Common myeloid progenitor, CD34-positive (primary cell): ENCODE measurements around the gene TBRG1.

ENCODE experiments used
- CTCF ChIA-PET: fragments of 350-600 bp; sonication (Branson Sonifier 250); formaldehyde crosslinking; loops from one replicate; lab custom pipeline; 2021; ENCODE audit warnings: antibody characterized with exemption; lab: Charles Lee
- POLR2A ChIA-PET: fragments of 350-600 bp; sonication (Branson Sonifier 250); formaldehyde crosslinking; loops from one replicate; lab custom pipeline; 2021; ENCODE audit warnings: antibody characterized with exemption; lab: Charles Lee
- DNase-seq, 3 donors: peaks; one replicate each; pipeline versions ENCODE4 v3.0.0 to v3.0.0-alpha.2; 2013
- H3K27ac ChIP-seq, 2 experiments: 1 replicate in 1 of 2; 2 replicates in 1 of 2; pipeline ENCODE4 v1.7.0; 2013; ENCODE audit warnings: inconsistent platforms in 2 of 2, low read length in 2 of 2, mild to moderate bottlenecking in 2 of 2, low read depth in 1 of 2, moderate library complexity in 1 of 2; ENCODE audit not compliant: severe bottlenecking in 2 of 2, insufficient read depth in 1 of 2, poor library complexity in 1 of 2
- H3K27me3 ChIP-seq, 5 experiments: replicated peaks in 2 of 5; 1 replicate in 3 of 5; 2 replicates in 2 of 5; pipeline versions ENCODE4 v1.6.1 to v1.7.0; 2013; ENCODE audit warnings: low read length in 4 of 5, mild to moderate bottlenecking in 2 of 5, moderate library complexity in 2 of 5, inconsistent platforms in 1 of 5; ENCODE audit not compliant: insufficient read depth in 5 of 5, control insufficient read depth in 4 of 5
- H3K36me3 ChIP-seq, 4 experiments: 1 replicate in 2 of 4; 2 replicates in 2 of 4; pipeline versions ENCODE4 v1.6.1 to v1.7.0; 2013; ENCODE audit warnings: low read length in 3 of 4, control low read depth in 1 of 4, mild to moderate bottlenecking in 1 of 4; ENCODE audit not compliant: control insufficient read depth in 4 of 4, insufficient read depth in 4 of 4
- H3K4me1 ChIP-seq, 4 experiments: 1 replicate in 3 of 4; 2 replicates in 1 of 4; pipeline versions ENCODE4 v1.6.1 to v1.7.1; 2013; ENCODE audit warnings: low read length in 3 of 4, mild to moderate bottlenecking in 3 of 4, control low read depth in 1 of 4, inconsistent platforms in 1 of 4, moderate library complexity in 1 of 4; ENCODE audit not compliant: control insufficient read depth in 4 of 4, insufficient read depth in 4 of 4; ENCODE audit errors: control extremely low read depth in 1 of 4
- H3K4me3 ChIP-seq, 7 experiments: 1 replicate in 4 of 7; 2 replicates in 3 of 7; pipeline versions ENCODE4 v1.5.1 to v1.7.0; 2013; ENCODE audit warnings: mild to moderate bottlenecking in 7 of 7, low read length in 6 of 7, moderate library complexity in 6 of 7, inconsistent platforms in 2 of 7, low read depth in 2 of 7, control low read depth in 1 of 7; ENCODE audit not compliant: insufficient read depth in 4 of 7, control insufficient read depth in 1 of 7; ENCODE audit errors: extremely low read depth in 1 of 7
- H3K9me3 ChIP-seq, 5 experiments: 1 replicate in 4 of 5; 2 replicates in 1 of 5; pipeline versions ENCODE4 v1.6.1 to v1.7.1; 2013; ENCODE audit warnings: low read length in 4 of 5, mild to moderate bottlenecking in 2 of 5, inconsistent platforms in 1 of 5, low read depth in 1 of 5, moderate library complexity in 1 of 5; ENCODE audit not compliant: control insufficient read depth in 4 of 5, insufficient read depth in 2 of 5; ENCODE audit errors: control extremely low read depth in 1 of 5
- WGBS: methylation state at CpG from one replicate; pipeline ENCODE4 v1.1.5; 2013; ENCODE audit not compliant: insufficient coverage; 5-methylcytosine and 5-hydroxymethylcytosine counted together

The TBRG1 gene

DNA sequence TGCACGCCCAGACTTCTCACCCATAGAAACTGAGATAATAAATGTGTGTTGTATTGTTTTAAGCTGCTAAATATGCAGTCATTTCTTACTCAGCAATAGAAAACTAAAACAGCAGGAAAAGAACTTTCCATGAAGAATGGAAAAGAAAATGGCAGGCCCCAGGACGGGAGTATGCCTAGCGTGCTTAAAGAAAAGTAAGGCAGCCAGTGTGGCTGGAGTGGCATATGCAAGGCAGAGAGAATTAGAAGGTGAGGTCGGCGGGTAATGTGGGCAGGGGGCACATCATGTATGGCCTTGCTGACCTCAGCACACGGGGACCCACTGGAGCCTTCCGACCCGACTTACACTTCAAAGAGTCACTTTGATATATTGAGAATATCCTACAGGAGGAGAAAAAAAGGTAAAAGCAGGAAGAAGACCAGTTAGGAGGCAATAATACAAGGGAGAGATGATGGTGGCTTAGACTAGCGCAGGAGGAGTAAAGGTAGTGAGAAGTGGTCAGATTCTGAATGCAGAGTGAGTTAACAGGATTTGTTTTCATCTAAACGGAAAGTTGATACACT lies 20.5 kb downstream of the TBRG1 start:
- ChIA-PET CTCF (interaction anchor here (0.7 to 6.9 kb wide), 22 partner anchors 11 to 227 kb away, joined by 3 to 64 read pairs (median 5); partner anchors contain the start of genes MSANTD2 and ROBO3), POLR2A (interaction anchor here (0.7 to 0.9 kb wide), 2 partner anchors 20 to 146 kb away, joined by 3 read pairs; partner anchors contain the start of gene TBRG1)
- H3K27me3 ChIP-seq = no peaks in the 10 kb centered on the region
- 73% methylated on average over 4 of the region's 10 CpGs for WGBS
- peaks cover 7 to 27% (median 15%) of the 10 kb centered on the region in 4 experiments for H3K36me3 ChIP-seq
- H3K4me1 ChIP-seq = peaks cover 0 to 29% (median 13%) of the 10 kb centered on the region in 4 experiments
- peak overlapping the region in 1 of 2 experiments; percentile 65 for H3K27ac ChIP-seq
- H3K4me3 ChIP-seq = peak overlapping the region in 3 of 7 experiments; percentile 16 to 35 (median 27)
- DNase-seq = no peak
- no peaks in the 10 kb centered on the region for H3K9me3 ChIP-seq

DNA sequence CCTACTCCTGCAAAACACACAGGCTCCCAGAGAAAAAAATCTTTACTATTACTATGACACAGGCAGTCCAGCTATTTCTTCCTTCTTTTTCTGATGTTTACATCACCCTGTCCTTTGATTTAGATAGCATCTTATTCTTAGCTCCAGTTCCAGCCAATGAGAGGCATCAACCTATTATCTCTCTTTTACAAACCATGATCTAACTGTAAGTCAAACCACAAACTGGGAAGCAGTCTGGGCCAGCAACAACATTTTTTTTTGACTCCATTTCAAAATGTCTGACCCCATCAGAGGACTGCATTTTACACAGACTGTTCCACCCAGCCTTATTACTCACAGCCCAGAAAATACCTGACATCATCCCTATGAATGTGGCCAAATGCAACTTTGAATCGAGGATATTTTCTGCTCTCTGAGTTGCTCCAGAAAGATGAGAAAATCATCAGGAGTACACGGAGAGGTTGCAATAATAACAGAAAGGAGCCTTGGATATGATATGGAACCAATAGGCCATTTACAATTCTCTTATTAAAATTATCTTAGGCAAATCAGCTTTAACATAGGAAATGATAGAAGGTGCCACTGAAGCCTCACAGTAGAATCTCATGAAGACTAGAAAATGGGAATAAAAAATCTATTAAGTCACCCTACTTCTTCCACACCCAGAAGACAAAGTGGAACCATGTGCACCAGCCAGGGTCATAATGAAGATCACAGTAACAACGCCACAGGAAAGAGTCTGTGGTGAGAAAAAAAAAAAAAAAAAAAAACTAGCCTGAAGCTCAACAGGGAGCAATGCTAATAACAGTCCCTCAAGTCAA lies 21.2 kb downstream of the TBRG1 start:
- DNase-seq = peak; percentile 25 to 64 (median 51)
- no CpG with 5 or more reads among the region's 3 CpGs for WGBS
- H3K9me3 ChIP-seq = no peaks in the 10 kb centered on the region
- ChIA-PET CTCF (interaction anchor here (0.8 to 6.9 kb wide), 27 partner anchors 12 to 226 kb away, joined by 3 to 64 read pairs (median 4); partner anchors contain the start of genes MSANTD2, ROBO3, SIAE and SPA17), POLR2A (interaction anchor here (0.6 to 0.9 kb wide), 3 partner anchors 13 to 145 kb away, joined by 3 read pairs; partner anchors contain the start of gene TBRG1)
- H3K27ac ChIP-seq = peak overlapping the region in 1 of 2 experiments; percentile 65
- H3K27me3 ChIP-seq = no peaks in the 10 kb centered on the region
- peak overlapping the region in 3 of 7 experiments; percentile 16 to 35 (median 27) for H3K4me3 ChIP-seq
- H3K36me3 ChIP-seq = peaks cover 8 to 20% (median 11%) of the 10 kb centered on the region in 4 experiments
- H3K4me1 ChIP-seq = peaks cover 0 to 29% (median 13%) of the 10 kb centered on the region in 4 experiments

- CTCF ChIA-PET = interaction anchor here (0.6 to 6.9 kb wide), 29 partner anchors 11 to 264 kb away, joined by 3 to 64 read pairs (median 4); partner anchors contain the start of genes MSANTD2, NRGN, ROBO3 and SIAE
- POLR2A ChIA-PET = interaction anchor here (0.6 to 0.7 kb wide), 2 partner anchors 12 to 443 kb away, joined by 3 read pairs; no protein-coding TSS in a partner anchor
- Histone ChIP-seq H3K27ac (no peak overlapping the region), H3K4me1 (peaks cover 0 to 29% (median 13%) of the 10 kb centered on the region in 4 experiments), H3K9me3 (no peaks in the 10 kb centered on the region), H3K27me3 (no peaks in the 10 kb centered on the region), H3K36me3 (peaks cover 6 to 17% (median 10%) of the 10 kb centered on the region in 4 experiments), H3K4me3 (peak overlapping the region in 2 of 7 experiments; percentile 4 to 48)
- WGBS = 38% methylated on average over 11 of the region's 16 CpGs
- peak; percentile 60 to 69 (median 61) for DNase-seq
Measured at GRCh38 chr11:124644426-124645280, 22.0 kb downstream of the TBRG1 start.

GRCh38 chr11:124646148-124646547 lies 23.5 kb downstream of the TBRG1 start:
- WGBS = 75% methylated on average over 2 of the region's 3 CpGs
- no peak overlapping the region for H3K4me3 ChIP-seq
- DNase-seq = peak in 2 of 3 donors; percentile 58 to 72
- no peaks in the 10 kb centered on the region for H3K9me3 ChIP-seq
- POLR2A ChIA-PET = no interaction called here
- peaks cover 0 to 29% (median 13%) of the 10 kb centered on the region in 4 experiments for H3K4me1 ChIP-seq
- H3K36me3 ChIP-seq = peaks cover 0 to 18% (median 9%) of the 10 kb centered on the region in 4 experiments
- no peaks in the 10 kb centered on the region for H3K27me3 ChIP-seq
- CTCF ChIA-PET = interaction anchor here (0.9 to 6.9 kb wide), 5 partner anchors 8 to 192 kb away, joined by 3 to 64 read pairs (median 5); no protein-coding TSS in a partner anchor
- H3K27ac ChIP-seq = no peak overlapping the region

- H3K36me3 ChIP-seq = peaks cover 0 to 37% (median 13%) of the 10 kb centered on the region in 4 experiments
- DNase-seq = no peak
- no peaks in the 10 kb centered on the region for H3K9me3 ChIP-seq
- no peak overlapping the region for H3K27ac ChIP-seq
- H3K27me3 ChIP-seq = no peaks in the 10 kb centered on the region
- whole genome bisulfite sequencing = 100% methylated on average over 4 of the region's 6 CpGs
- ChIA-PET CTCF (interaction anchor here (0.9 to 1.7 kb wide), 4 partner anchors 21 to 219 kb away, joined by 3 to 5 read pairs (median 4); no protein-coding TSS in a partner anchor), POLR2A (no interaction called here)
- no peak overlapping the region for H3K4me3 ChIP-seq
- peaks cover 0 to 15% (median 8%) of the 10 kb centered on the region in 4 experiments for H3K4me1 ChIP-seq
Measured at GRCh38 chr11:124648610-124649009, 25.9 kb downstream of the TBRG1 start.
